HCT116 (cell line): Measurements from ENCODE around the gene ARL5A. TPM values are rescaled to one million over a fixed set of nuclear protein-coding genes. Genes with fewer than 3 reads are reported as not detected.

Experiments
- ATAC-seq: fragments of 200-7000 bp; cut with Tn5 transposase; 2 replicates; pipeline ENCODE4 v1.9.1; 2020; ENCODE audit warnings: mild to moderate bottlenecking, moderate library complexity
- BruUV-seq: library from RNA; stranded (reverse); fragments of 400-500 nt; replicated peaks from 2 replicates; lab custom pipeline; 2021; lab: Mats Ljungman, UMichigan
- CTCF ChIA-PET: fragments of 300-600 bp; sonication (Branson Sonifier 250); formaldehyde crosslinking; loops from one replicate; lab custom pipeline; 2021; ENCODE audit warnings: antibody characterized with exemption; lab: Charles Lee
- POLR2A ChIA-PET: fragments of 300-600, 350-600 bp; sonication (Branson Sonifier 250); formaldehyde crosslinking; loops from one replicate; lab custom pipeline; 2021; ENCODE audit warnings: antibody characterized with exemption; lab: Charles Lee
- RAD21 ChIA-PET, 2 experiments: fragments of 300-600 bp; sonication (Branson Sonifier 250); formaldehyde crosslinking; loops; one replicate each; lab custom pipeline; 2023; ENCODE audit warnings: low total read pairs in 2 of 2; ENCODE audit not compliant: uncharacterized antibody in 2 of 2, unreplicated experiment in 2 of 2, low non-redundant PET in 1 of 2; lab: Charles Lee
- DNase-seq: peaks from one replicate; pipeline ENCODE4 v3.0.0-alpha.2; 2010; ENCODE audit warnings: low read depth, low spot score
- H2AFZ ChIP-seq: fragments of 200-600 bp; shearing (Covaris generic), sonication (generic); 2 replicates; pipeline ENCODE4 v1.6.1; 2017; ENCODE audit warnings: low read depth, mixed run types, mixed read lengths, antibody characterized with exemption, low read length; ENCODE audit not compliant: poor library complexity, severe bottlenecking
- H3K27ac ChIP-seq: 2 replicates; pipeline ENCODE4 v1.5.1; 2012; ENCODE audit warnings: low read depth, low read length
- H3K27me3 ChIP-seq: fragments of 200-600 bp; sonication (generic); 2 replicates; pipeline ENCODE4 v1.6.1; 2016; ENCODE audit warnings: mixed run types, low read length, mixed read lengths; ENCODE audit not compliant: insufficient read depth
- H3K36me3 ChIP-seq, 2 experiments: fragments of 200-500 bp in 1 of 2; fragments of 200-600 bp in 1 of 2; sonication (Bioruptor generic) in 1 of 2; sonication (generic) in 1 of 2; 2 replicates each; pipeline versions ENCODE4 v1.5.1 to v1.6.1; 2014 to 2016; ENCODE audit warnings: low read length in 2 of 2, inconsistent platforms in 1 of 2, mixed read lengths in 1 of 2, mixed run types in 1 of 2; ENCODE audit not compliant: insufficient read depth in 2 of 2, control insufficient read depth in 1 of 2
- H3K4me1 ChIP-seq, 2 experiments: fragments of 200-600 bp in 1 of 2; sonication (generic) in 1 of 2; 2 replicates each; pipeline versions ENCODE4 v1.5.1 to v1.6.1; 2012 to 2017; ENCODE audit warnings: low read length in 2 of 2, inconsistent platforms in 1 of 2, mild to moderate bottlenecking in 1 of 2, mixed read lengths in 1 of 2, mixed run types in 1 of 2, moderate library complexity in 1 of 2; ENCODE audit not compliant: insufficient read depth in 2 of 2, control insufficient read depth in 1 of 2
- H3K4me2 ChIP-seq: fragments of 200-600 bp; sonication (generic); 2 replicates; pipeline ENCODE4 v1.6.1; 2017; ENCODE audit warnings: mixed run types, low read length, mixed read lengths
- H3K4me3 ChIP-seq, 2 experiments: fragments of 200-600 bp in 1 of 2; sonication (generic) in 1 of 2; replicated peaks in 1 of 2; 2 replicates each; pipeline ENCODE4 v1.5.1; 2011 to 2016; ENCODE audit warnings: low read length in 2 of 2, control low read depth in 1 of 2, low read depth in 1 of 2, mild to moderate bottlenecking in 1 of 2, mixed read lengths in 1 of 2, mixed run types in 1 of 2
- H3K79me2 ChIP-seq: fragments of 200-600 bp; sonication (generic); 2 replicates; pipeline ENCODE4 v1.6.1; 2017; ENCODE audit warnings: mild to moderate bottlenecking, mixed run types, low read length, moderate library complexity, mixed read lengths; ENCODE audit not compliant: insufficient read depth
- H3K9ac ChIP-seq: fragments of 200-600 bp; sonication (generic); 2 replicates; pipeline ENCODE4 v1.6.1; 2016; ENCODE audit warnings: low read length, mixed read lengths
- H3K9me2 ChIP-seq: fragments of 200-600 bp; sonication (generic), shearing (Covaris generic); 2 replicates; pipeline ENCODE4 v1.6.1; 2017; ENCODE audit warnings: mixed run types, mild to moderate bottlenecking, moderate library complexity; ENCODE audit not compliant: insufficient read depth
- H3K9me3 ChIP-seq, 2 experiments: fragments of 200-500 bp in 1 of 2; fragments of 200-600 bp in 1 of 2; sonication (Bioruptor generic) in 1 of 2; sonication (generic) in 1 of 2; 2 replicates each; pipeline ENCODE4 v1.6.1; 2014 to 2017; ENCODE audit warnings: low read length in 2 of 2, mixed read lengths in 2 of 2, inconsistent platforms in 1 of 2, low read depth in 1 of 2, mild to moderate bottlenecking in 1 of 2, mixed run types in 1 of 2, moderate library complexity in 1 of 2; ENCODE audit not compliant: control insufficient read depth in 1 of 2, insufficient read depth in 1 of 2
- H4K20me1 ChIP-seq: fragments of 200-600 bp; sonication (generic), shearing (Covaris generic); 2 replicates; pipeline ENCODE4 v1.6.1; 2017; ENCODE audit warnings: mixed run types, mild to moderate bottlenecking, moderate library complexity; ENCODE audit not compliant: insufficient read depth
- CBX3 ChIP-seq: IDR thresholded peaks from 2 replicates; pipeline ENCODE4 v1.6.1; 2012; ENCODE audit warnings: low read depth
- CEBPB ChIP-seq: IDR thresholded peaks from 2 replicates; pipeline ENCODE4 v1.6.1; 2012; ENCODE audit warnings: low read depth
- CTCF ChIP-seq, 3 experiments: fragments of 200-600 bp in 1 of 3; sonication (generic) in 1 of 3; IDR thresholded peaks in 2 of 3; conservative IDR thresholded peaks in 1 of 3; 2 replicates each; pipeline ENCODE4 v1.5.1; 2012 to 2017; ENCODE audit warnings: low read depth in 2 of 3, low read length in 2 of 3, antibody characterized with exemption in 1 of 3, borderline replicate concordance in 1 of 3, control low read depth in 1 of 3, mild to moderate bottlenecking in 1 of 3, mixed read lengths in 1 of 3, mixed run types in 1 of 3, moderate library complexity in 1 of 3; ENCODE audit not compliant: insufficient read depth in 1 of 3
- ELF1 ChIP-seq: IDR thresholded peaks from 2 replicates; pipeline ENCODE4 v1.6.1; 2012; ENCODE audit warnings: low read depth, borderline replicate concordance
- FOSL1 ChIP-seq: IDR thresholded peaks from 2 replicates; pipeline ENCODE4 v1.6.1; 2012; ENCODE audit warnings: low read depth
- JUND ChIP-seq: IDR thresholded peaks from 2 replicates; pipeline ENCODE4 v1.6.1; 2012
- MAX ChIP-seq: IDR thresholded peaks from 2 replicates; pipeline ENCODE4 v1.6.1; 2012
- RAD21 ChIP-seq: IDR thresholded peaks from 2 replicates; pipeline ENCODE4 v1.6.1; 2012; ENCODE audit warnings: low read depth, mild to moderate bottlenecking
- SIN3A ChIP-seq: IDR thresholded peaks from 2 replicates; pipeline ENCODE4 v1.6.1; 2012; ENCODE audit warnings: low read depth
- TCF7L2 ChIP-seq: IDR thresholded peaks from 2 replicates; pipeline ENCODE4 v1.7.0; 2011; ENCODE audit warnings: borderline replicate concordance, inconsistent platforms; ENCODE audit not compliant: insufficient read depth, insufficient read length; ENCODE audit errors: extremely low read depth
- YY1 ChIP-seq: IDR thresholded peaks from 2 replicates; pipeline ENCODE4 v1.6.1; 2011; ENCODE audit warnings: low read length, low read depth, moderate library complexity, mild to moderate bottlenecking; ENCODE audit not compliant: insufficient replicate concordance; ENCODE audit errors: extremely low read depth
- ZNF274 ChIP-seq: fragments of 200-500 bp; sonication (Bioruptor generic); IDR thresholded peaks from 2 replicates; pipeline ENCODE4 v1.6.1; 2014; ENCODE audit warnings: mild to moderate bottlenecking, low read depth, low read length, inconsistent platforms
- intact Hi-C: fragments of 100-400 bp; cut with micrococcal nuclease; formaldehyde crosslinking; loops from 2 replicates; pipeline ENCODE4 v1.10.0; 2022
- total RNA-seq: library from RNA; stranded (reverse); gene quantifications from one replicate; pipeline ENCODE4 v1.2.1, GENCODE V29; 2021; ENCODE audit not compliant: unreplicated experiment

The ARL5A gene
- total RNA-seq, 1 experiment from 2014 or later, result 74.4 TPM

- intact Hi-C loops, result no loop called here
- Histone ChIP-seq H4K20me1 (peaks cover 9% of the 10 kb centered on the region; the same call in 1 of the 2 replicates), H3K36me3 (peaks cover 20 to 21% of the 10 kb centered on the region in 2 experiments), H3K9me2 (no peaks in the 10 kb centered on the region), H3K4me2 (no peak overlapping the region), H3K27me3 (no peaks in the 10 kb centered on the region), H3K9ac (no peak overlapping the region), H3K4me3 (no peak overlapping the region), H3K27ac (no peak overlapping the region), H2AFZ (no peak overlapping the region), H3K79me2 (peaks cover 17% of the 10 kb centered on the region; the same call in 1 of the 2 replicates), H3K9me3 (no peaks in the 10 kb centered on the region), H3K4me1 (no peaks in the 10 kb centered on the region)
- RAD21 ChIA-PET, result no interaction called here
- no peak for ATAC-seq
- TF ChIP-seq MAX (no peak), JUND (no peak), ELF1 (no peak), CEBPB (no peak), ZNF274 (no peak), YY1 (no peak), TCF7L2 (no peak), FOSL1 (no peak), CBX3 (no peak)
- CTCF ChIA-PET, result interaction anchor here (1.4 kb wide), 1 partner anchor 42 kb away, joined by 3 read pairs; no protein-coding TSS in a partner anchor
- DNase-seq, result no peak
- POLR2A ChIA-PET, result no interaction called here
- no TSS peak for BruUV-seq
Observed at GRCh38 chr2:151809073-151809383, 19.2 kb downstream of the ARL5A start.

- H3K9me3 ChIP-seq, result no peaks in the 10 kb centered on the region
- intact Hi-C loops, result no loop called here
- H3K9me2 ChIP-seq, result no peaks in the 10 kb centered on the region
- H3K27ac ChIP-seq, result no peak overlapping the region
- TF ChIP-seq RAD21 (peak; percentile 42), CTCF (IDR thresholded peaks at IDR 0.05 in 2 of 3, conservative IDR thresholded peaks at IDR 0.05 in 1 of 3; ENCODE audit: borderline replicate concordance in 1 of 3, insufficient read depth in 1 of 3, low read depth in 2 of 3, low read length in 2 of 3) (peak; percentile 29 to 61 (median 32); a peak in 4 of 6 replicates), FOSL1 (no peak), SIN3A (no peak)
- H3K4me2 ChIP-seq, result no peak overlapping the region
- H3K4me3 ChIP-seq, result no peak overlapping the region
- H2AFZ ChIP-seq, result no peak overlapping the region
- POLR2A ChIA-PET, result interaction anchor here (1.4 kb wide), 1 partner anchor 20 kb away, joined by 4 read pairs; the partner anchor contains the start of gene ARL5A
- peaks cover 18% of the 10 kb centered on the region in 2 experiments for H3K36me3 ChIP-seq
- H3K9ac ChIP-seq, result no peak overlapping the region
- no TSS peak for BruUV-seq
- RAD21 ChIA-PET, result no interaction called here
- H3K4me1 ChIP-seq, result no peaks in the 10 kb centered on the region
- ATAC-seq (peak; percentile 61), DNase-seq (no peak)
- CTCF ChIA-PET, result interaction anchor here (1.0 to 1.4 kb wide), 3 partner anchors 9 to 43 kb away, joined by 3 read pairs; partner anchors contain the start of gene ARL5A
- peaks cover 9% of the 10 kb centered on the region; the same call in 1 of the 2 replicates for H4K20me1 ChIP-seq
- H3K79me2 ChIP-seq, result peaks cover 17% of the 10 kb centered on the region; the same call in 1 of the 2 replicates
- H3K27me3 ChIP-seq, result no peaks in the 10 kb centered on the region
Observed at GRCh38 chr2:151808258-151809072, 19.8 kb downstream of the ARL5A start.
